PC-3 (cell line): ENCODE results near the gene OR6Q1. TPM values are rescaled to one million over a fixed set of nuclear protein-coding genes. Genes with fewer than 3 reads are reported as not detected.

Experiments
- ATAC-seq: fragments of 200-7000 bp; cut with Tn5 transposase; 2 replicates; pipeline ENCODE4 v1.9.1; 2020; ENCODE audit warnings: mild to moderate bottlenecking, moderate library complexity
- BruUV-seq: library from RNA; stranded (reverse); fragments of 400-500 nt; replicated peaks from 2 replicates; lab custom pipeline; 2021; lab: Mats Ljungman, UMichigan
- CTCF ChIA-PET: fragments of 300-600 bp; sonication (Branson Sonifier 250); formaldehyde crosslinking; loops from one replicate; lab custom pipeline; 2022; ENCODE audit warnings: antibody characterized with exemption; lab: Charles Lee
- POLR2A ChIA-PET: fragments of 300-600 bp; sonication (Branson Sonifier 250); formaldehyde crosslinking; loops from one replicate; lab custom pipeline; 2022; ENCODE audit warnings: antibody characterized with exemption; ENCODE audit not compliant: unreplicated experiment; lab: Charles Lee
- DNase-seq: peaks from one replicate; pipeline ENCODE4 v3.0.0-alpha.2; 2015
- H2AFZ ChIP-seq: fragments of 300-600 bp; sonication (generic); 2 replicates; pipeline ENCODE4 v1.6.0; 2016; ENCODE audit warnings: antibody characterized with exemption, low read length
- H3F3A ChIP-seq: fragments of 300-600 bp; sonication (generic); one replicate; pipeline ENCODE4 v1.6.0; 2017; ENCODE audit warnings: antibody characterized with exemption, low read length, control low read depth, mild to moderate bottlenecking; ENCODE audit not compliant: unreplicated experiment
- H3K27ac ChIP-seq: fragments of 300-600 bp; sonication (generic); 2 replicates; pipeline ENCODE4 v1.5.1; 2016; ENCODE audit warnings: mild to moderate bottlenecking, low read length
- H3K27me3 ChIP-seq: fragments of 300-600 bp; sonication (generic); 2 replicates; pipeline ENCODE4 v1.6.1; 2016; ENCODE audit warnings: low read length, mixed read lengths
- H3K36me3 ChIP-seq: fragments of 300-600 bp; sonication (generic); 2 replicates; pipeline ENCODE4 v1.6.1; 2016; ENCODE audit warnings: low read depth, mixed run types, low read length, mixed read lengths
- H3K4me1 ChIP-seq: fragments of 300-600 bp; sonication (generic); 2 replicates; pipeline ENCODE4 v1.5.1; 2016; ENCODE audit warnings: low read length; ENCODE audit not compliant: insufficient read depth
- H3K4me2 ChIP-seq: fragments of 300-600 bp; sonication (generic); 2 replicates; pipeline ENCODE4 v1.6.0; 2016; ENCODE audit warnings: low read length
- H3K4me3 ChIP-seq: fragments of 300-600 bp; sonication (generic); 2 replicates; pipeline ENCODE4 v1.5.1; 2016; ENCODE audit warnings: mild to moderate bottlenecking, low read length, mixed read lengths
- H3K79me2 ChIP-seq: fragments of 300-600 bp; sonication (generic); 2 replicates; pipeline ENCODE4 v1.6.1; 2017; ENCODE audit warnings: low read length, mixed read lengths
- H3K9ac ChIP-seq: fragments of 300-600 bp; sonication (generic); 2 replicates; pipeline ENCODE4 v1.6.0; 2016; ENCODE audit warnings: mild to moderate bottlenecking, low read length
- H3K9me2 ChIP-seq: fragments of 300-600 bp; sonication (generic); replicated peaks from 2 replicates; pipeline ENCODE4 v1.6.1; 2016; ENCODE audit warnings: mixed run types, low read length, mixed read lengths
- H3K9me3 ChIP-seq: fragments of 300-600 bp; sonication (generic); 2 replicates; pipeline ENCODE4 v1.6.1; 2016; ENCODE audit warnings: low read length, mixed read lengths
- H4K20me1 ChIP-seq: fragments of 300-600 bp; sonication (generic); 2 replicates; pipeline ENCODE4 v1.6.1; 2016; ENCODE audit warnings: low read length, mixed read lengths
- CTCF ChIP-seq: fragments of 300-600 bp; sonication (generic); conservative IDR thresholded peaks from 2 replicates; pipeline ENCODE4 v1.5.1; 2017; ENCODE audit warnings: antibody characterized with exemption, low read depth, mild to moderate bottlenecking, low read length
- EZH2 ChIP-seq: fragments of 300-600 bp; sonication (generic); IDR thresholded peaks from one replicate; pipeline ENCODE4 v1.6.1; 2017; ENCODE audit warnings: antibody characterized with exemption, mild to moderate bottlenecking, low read length; ENCODE audit not compliant: unreplicated experiment
- EZH2phosphoT487 ChIP-seq: fragments of 300-600 bp; sonication (generic); IDR thresholded peaks from 2 replicates; pipeline ENCODE4 v1.6.1; 2018; ENCODE audit warnings: mild to moderate bottlenecking, antibody characterized with exemption, low read length, borderline replicate concordance
- intact Hi-C: fragments of 100-400 bp; cut with micrococcal nuclease; formaldehyde crosslinking; loops from 2 replicates; pipeline ENCODE4 v1.9.0; 2023
- total RNA-seq: library from RNA; depleted of rRNA; stranded (reverse); fragments of >200 nt; gene quantifications from 2 replicates; pipeline ENCODE4 v1.2.3, GENCODE V29; 2014

OR6Q1 gene
- total RNA-seq, 1 experiment from 2014 or later = not detected

- ChIA-PET POLR2A (no interaction called here), CTCF (no interaction called here)
- Histone ChIP-seq H2AFZ (no peak overlapping the region), H3K36me3 (no peaks in the 10 kb centered on the region), H3K4me2 (no peak overlapping the region), H3F3A (no peaks in the 10 kb centered on the region), H3K9ac (no peak overlapping the region), H3K9me2 (no peaks in the 10 kb centered on the region), H3K27me3 (peaks cover 23% of the 10 kb centered on the region; the same call in 1 of the 2 replicates), H3K27ac (no peak overlapping the region), H3K79me2 (no peaks in the 10 kb centered on the region), H3K9me3 (no peaks in the 10 kb centered on the region), H4K20me1 (no peaks in the 10 kb centered on the region), H3K4me3 (no peak overlapping the region), H3K4me1 (no peaks in the 10 kb centered on the region)
- intact Hi-C loops = no loop called here
- TF ChIP-seq EZH2phosphoT487 (no peak), EZH2 (no peak)
- ATAC-seq (no peak), DNase-seq (no peak)
- no TSS peak for BruUV-seq
These were observed 27.7 kb upstream of the OR6Q1 start for GRCh38 chr11:58003036-58003435.

- Histone ChIP-seq H4K20me1 (no peaks in the 10 kb centered on the region), H3K79me2 (no peaks in the 10 kb centered on the region), H3K36me3 (no peaks in the 10 kb centered on the region), H3K4me2 (no peak overlapping the region), H2AFZ (no peak overlapping the region), H3K9ac (no peak overlapping the region), H3F3A (no peaks in the 10 kb centered on the region), H3K9me3 (no peaks in the 10 kb centered on the region), H3K27ac (no peak overlapping the region), H3K4me3 (no peak overlapping the region), H3K9me2 (no peaks in the 10 kb centered on the region), H3K27me3 (peaks cover 23% of the 10 kb centered on the region; the same call in 1 of the 2 replicates), H3K4me1 (no peaks in the 10 kb centered on the region)
- intact Hi-C loops = no loop called here
- ChIA-PET CTCF (no interaction called here), POLR2A (no interaction called here)
- DNase-seq (no peak), ATAC-seq (no peak)
- no peak for TF ChIP-seq EZH2
- TF ChIP-seq CTCF = no peak
- no peak for TF ChIP-seq EZH2phosphoT487
- no TSS peak for BruUV-seq
These were observed 27.2 kb upstream of the OR6Q1 start for GRCh38 chr11:58003591-58003990.

GRCh38 chr11:58004664-58005063 lies 26.1 kb upstream of the OR6Q1 start:
- TF ChIP-seq EZH2phosphoT487 = no peak
- TF ChIP-seq CTCF = no peak
- no peak for TF ChIP-seq EZH2
- Histone ChIP-seq H3K4me2 (no peak overlapping the region), H3K4me1 (no peaks in the 10 kb centered on the region), H3K27me3 (peaks cover 23% of the 10 kb centered on the region; the same call in 1 of the 2 replicates), H3K9me3 (no peaks in the 10 kb centered on the region), H3K79me2 (no peaks in the 10 kb centered on the region), H3K27ac (no peak overlapping the region), H3K9ac (no peak overlapping the region), H3K9me2 (no peaks in the 10 kb centered on the region), H2AFZ (no peak overlapping the region), H3K4me3 (no peak overlapping the region), H4K20me1 (no peaks in the 10 kb centered on the region), H3K36me3 (no peaks in the 10 kb centered on the region), H3F3A (no peaks in the 10 kb centered on the region)
- POLR2A ChIA-PET = no interaction called here
- ATAC-seq = no peak
- intact Hi-C loops = no loop called here
- no peak for DNase-seq
- CTCF ChIA-PET = no interaction called here
- no TSS peak for BruUV-seq
